ENCODE results near the gene HINT2.

DNA sequence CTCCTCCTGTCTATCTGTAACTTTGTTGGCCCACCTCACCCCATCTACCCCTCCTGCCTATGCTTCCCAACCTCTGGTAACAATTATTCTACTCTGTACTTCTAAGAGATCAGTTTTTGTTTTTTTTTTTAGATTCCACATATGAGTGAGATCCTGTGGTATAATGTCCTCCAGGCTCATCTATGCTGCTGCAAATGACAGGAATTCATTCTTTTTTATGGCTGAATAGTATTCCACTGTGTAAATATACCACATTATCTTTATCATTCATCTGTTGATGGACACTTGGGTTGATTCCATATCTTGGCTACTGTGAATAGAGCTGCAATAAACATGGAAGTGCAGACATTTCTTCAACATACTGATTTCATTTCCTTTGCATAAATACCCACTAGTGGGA lies 31.4 kb downstream of the HINT2 start:
- TF ChIP-seq, protein P1, sequence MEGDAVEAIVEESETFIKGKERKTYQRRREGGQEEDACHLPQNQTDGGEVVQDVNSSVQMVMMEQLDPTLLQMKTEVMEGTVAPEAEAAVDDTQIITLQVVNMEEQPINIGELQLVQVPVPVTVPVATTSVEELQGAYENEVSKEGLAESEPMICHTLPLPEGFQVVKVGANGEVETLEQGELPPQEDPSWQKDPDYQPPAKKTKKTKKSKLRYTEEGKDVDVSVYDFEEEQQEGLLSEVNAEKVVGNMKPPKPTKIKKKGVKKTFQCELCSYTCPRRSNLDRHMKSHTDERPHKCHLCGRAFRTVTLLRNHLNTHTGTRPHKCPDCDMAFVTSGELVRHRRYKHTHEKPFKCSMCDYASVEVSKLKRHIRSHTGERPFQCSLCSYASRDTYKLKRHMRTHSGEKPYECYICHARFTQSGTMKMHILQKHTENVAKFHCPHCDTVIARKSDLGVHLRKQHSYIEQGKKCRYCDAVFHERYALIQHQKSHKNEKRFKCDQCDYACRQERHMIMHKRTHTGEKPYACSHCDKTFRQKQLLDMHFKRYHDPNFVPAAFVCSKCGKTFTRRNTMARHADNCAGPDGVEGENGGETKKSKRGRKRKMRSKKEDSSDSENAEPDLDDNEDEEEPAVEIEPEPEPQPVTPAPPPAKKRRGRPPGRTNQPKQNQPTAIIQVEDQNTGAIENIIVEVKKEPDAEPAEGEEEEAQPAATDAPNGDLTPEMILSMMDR (IDR thresholded peaks at IDR 0.05) = no peak
- no peak for TF ChIP-seq POLR2A (IDR thresholded peaks at IDR 0.05)
